ENCODE data around the gene SLCO3A1.
A peak's percentile ranks its signal among the peaks of the same experiment; 100 is the strongest.

Gene SLCO3A1

DNA sequence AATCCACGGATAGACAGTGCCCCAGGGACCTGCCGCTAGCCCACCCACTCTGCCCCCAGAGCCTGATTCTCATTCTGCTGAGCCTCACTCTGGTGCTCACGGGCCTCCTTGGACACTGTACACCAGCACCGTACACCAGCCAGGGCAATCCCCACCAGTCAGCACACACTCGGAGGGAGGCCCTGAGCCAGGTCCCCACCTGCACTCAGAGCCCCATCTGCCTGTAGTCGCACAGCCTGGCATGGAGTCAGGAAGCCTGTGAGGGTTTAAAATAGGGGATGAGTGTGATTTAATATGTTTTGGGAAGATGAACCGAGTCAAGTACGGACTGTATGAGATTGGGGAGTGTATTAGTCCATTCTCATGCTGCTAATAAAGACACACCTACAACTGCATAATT is 223.0 kb downstream of the SLCO3A1 start:
- no peak for DNase-seq

DNA sequence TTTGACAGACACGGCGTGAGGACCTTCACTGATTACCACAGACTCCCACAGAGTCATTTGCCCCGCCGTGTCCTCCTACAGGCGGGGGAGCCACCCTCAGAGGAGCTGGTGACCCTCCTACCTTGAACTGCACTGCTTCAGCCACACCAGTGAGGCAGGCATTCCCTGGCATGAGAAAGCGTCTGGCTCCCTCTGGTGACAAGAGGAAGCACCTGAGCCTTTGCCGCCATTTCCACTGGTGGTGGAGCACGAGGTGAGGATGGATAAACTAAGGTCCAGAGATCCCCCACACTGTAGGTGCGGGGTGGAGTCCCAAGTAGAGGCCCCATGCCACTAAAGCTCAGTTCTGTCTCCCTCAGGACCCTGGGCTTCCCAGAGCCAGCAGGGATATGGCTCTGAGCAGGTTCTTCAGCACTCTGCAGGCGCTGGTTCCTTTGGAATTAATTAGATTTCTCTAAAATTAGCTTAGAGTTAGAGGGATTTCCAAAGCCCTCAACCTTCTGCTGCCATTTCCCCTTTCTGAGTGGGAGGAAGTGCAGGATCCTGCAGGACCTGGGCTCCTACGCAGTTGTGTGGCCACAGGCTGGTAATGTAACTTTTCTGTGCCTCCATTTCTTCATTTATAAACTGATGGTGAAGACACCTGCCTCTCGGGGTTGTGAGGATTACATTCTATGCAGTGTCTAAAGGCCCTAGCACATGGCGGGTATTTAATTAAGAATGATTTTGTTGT is 224.0 kb downstream of the SLCO3A1 start:
- peak; percentile 61 for DNase-seq

DNA sequence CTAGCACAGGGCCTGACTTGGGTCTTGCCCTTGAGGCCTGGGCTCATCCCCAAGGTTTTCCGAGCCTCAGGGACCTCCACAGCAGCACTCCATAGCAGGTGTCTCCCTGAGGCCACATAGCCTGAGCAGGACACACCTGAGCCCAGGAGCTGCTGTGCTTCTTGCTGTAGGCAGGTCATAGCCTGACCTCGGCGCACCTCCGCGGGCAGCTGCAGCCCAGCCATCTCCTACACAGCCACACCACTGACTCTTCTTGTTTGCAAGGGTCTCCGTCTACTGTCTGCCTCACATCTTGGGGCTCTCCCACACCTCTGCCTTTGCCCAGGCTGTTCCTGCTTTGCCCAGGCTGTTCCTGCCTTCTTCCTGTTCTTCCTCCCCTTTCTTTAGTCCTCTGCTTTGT is 224.8 kb downstream of the SLCO3A1 start:
- no peak for DNase-seq

DNA sequence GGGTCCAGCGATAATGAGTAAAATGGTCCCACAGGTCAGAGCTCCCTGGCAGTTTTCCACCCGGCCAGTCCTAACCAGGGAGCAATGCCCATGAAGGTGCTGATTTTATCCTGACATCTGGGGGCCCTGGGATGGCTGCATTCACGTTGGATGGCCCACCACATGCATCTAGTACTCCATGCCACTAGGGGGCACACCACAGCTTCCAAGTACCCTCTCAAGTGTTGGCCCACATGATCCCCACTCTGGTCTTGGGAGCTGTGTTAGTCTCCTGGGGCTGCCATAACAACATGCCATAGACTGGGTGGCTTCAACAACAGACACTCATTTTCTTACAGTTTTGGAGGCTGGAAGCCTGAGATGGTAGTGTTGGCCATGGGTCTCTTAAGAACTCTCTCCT is 225.5 kb downstream of the SLCO3A1 start:
- DNase-seq: peak; percentile 9

DNA sequence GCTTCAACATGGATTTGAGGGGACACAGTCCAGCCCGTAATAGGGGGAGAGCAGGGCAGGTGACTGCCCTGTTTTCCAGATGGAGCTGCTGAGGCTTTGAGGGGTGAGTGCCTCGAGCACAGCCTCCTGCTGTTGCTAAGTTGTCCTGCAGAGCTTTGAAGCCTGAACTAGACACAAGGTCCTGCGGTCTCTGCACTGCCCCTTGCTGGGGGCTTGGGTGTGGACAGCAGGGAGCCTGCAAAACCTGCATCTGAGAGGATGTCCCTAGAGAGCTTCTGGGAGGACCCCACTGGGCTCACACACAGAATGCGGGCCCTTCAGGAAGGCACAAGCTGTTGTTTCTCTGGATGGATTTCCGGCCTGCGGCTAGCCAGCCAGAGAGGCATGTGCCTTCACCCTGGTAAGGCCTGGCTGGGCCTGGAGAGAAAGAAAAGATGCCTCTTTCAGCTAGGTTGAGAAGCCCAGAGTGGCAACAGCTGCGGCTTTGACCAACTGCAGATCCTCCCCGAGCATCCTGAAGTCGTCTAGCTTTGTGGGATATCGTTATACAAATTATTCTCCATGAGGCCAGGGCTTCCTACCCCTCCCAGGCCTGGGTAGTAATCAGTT is 226.2 kb downstream of the SLCO3A1 start:
- no peak for DNase-seq

DNA sequence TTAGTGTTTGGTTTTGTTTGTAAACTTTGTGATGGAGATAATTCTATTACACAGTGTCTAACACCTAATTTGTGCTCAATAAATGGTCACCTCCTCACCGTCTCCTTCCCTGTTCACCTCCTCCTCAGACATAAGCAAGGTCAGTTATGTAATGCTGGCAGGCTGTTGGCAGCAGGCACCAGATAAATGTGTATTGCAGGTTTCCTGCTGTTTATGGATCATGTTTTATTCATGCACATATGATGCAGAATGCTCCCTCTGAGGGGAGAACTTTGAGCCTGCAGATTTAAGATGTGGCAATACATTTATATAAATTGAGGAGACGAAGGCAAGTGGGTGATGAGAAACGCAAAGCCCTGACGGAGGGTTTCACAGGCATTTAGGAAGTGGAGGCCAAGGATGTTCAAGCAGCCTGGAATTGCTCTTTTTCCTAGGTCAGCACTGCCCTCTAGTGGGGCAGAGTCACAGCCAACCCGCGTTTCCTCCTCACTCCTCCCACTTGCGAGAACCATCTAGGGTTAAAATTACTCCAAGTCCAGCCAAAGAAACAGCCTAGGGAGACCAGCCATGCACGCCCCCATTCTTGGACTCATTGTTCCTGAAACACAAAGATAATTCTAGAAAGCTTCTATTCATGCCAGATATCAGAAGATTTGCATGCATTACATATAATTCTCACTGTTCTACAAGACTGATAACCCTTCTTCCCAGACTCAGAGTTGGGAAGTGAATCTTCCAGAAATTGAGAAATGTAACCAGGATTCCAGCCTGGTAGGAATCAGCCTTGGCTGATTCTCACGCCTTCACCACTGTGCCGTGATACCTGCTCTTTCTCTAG is 228.7 kb downstream of the SLCO3A1 start:
- peak; percentile 45 for DNase-seq

DNA sequence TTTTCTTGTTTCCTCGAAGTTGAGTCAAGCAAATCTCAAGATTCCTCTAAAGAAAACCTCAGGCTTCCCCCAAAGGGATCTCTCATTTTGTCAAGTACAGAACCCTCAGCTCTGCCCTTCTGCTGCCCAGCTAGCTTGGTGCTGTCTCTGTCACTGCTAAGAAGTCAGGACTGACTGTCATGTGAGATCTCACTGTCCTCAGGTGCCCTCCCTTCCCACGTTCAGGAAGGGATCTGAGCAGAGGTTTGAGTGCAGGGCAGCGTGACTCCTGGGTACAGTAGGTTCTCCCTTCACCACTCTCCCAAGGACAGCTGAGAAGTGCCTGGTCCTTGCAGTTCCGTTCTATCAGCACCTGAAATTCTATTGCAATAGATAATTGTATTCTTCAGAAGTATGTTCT is 229.7 kb downstream of the SLCO3A1 start:
- no peak for DNase-seq

DNA sequence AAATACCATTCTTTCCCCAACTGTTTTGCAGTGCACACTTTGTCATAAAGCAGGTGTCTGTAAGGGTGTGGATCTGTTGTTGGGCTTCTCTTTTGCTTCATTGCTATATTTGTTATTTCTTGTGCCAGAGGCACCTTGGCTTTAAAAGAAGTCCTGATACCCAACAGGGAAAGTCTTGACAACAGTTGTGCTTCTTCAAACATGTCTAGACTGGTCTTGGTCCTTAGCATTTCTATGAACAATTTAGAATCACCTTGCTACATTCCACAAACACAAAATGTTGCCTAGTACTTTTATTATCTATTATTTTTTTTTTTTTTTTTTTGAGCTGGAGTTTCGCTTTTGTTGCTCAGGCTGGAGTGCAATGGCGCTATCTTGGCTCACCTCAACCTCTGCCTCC is 233.7 kb downstream of the SLCO3A1 start:
- DNase-seq: no peak

DNA sequence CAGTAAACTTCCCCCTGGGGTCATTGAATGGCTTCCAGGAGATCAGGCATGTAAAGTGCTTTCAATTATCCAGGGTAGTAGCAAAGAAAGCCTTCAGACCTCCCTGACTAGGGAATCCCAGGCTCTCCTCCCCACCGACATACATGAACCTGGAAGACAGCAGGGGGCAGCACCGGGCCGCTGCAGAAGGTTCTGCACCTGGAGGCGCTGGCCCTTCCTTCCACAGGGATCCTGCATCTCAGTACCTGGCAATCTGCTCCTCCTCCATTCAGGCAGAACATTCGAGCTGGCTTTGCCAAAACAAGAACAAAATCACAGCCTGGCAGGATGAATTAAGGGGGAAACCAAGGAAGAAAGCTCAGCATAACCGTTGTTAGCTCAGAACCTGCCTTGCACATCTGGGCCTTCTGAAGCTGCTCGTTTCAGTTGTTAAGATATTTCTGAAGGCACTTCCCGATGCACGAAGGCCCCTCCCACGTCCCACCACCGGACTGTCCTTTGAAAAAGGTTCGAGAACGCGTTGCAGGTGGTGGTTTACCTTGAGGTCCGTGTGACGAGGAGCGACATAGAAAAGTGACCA is 237.7 kb downstream of the SLCO3A1 start:
- no peak for DNase-seq

DNA sequence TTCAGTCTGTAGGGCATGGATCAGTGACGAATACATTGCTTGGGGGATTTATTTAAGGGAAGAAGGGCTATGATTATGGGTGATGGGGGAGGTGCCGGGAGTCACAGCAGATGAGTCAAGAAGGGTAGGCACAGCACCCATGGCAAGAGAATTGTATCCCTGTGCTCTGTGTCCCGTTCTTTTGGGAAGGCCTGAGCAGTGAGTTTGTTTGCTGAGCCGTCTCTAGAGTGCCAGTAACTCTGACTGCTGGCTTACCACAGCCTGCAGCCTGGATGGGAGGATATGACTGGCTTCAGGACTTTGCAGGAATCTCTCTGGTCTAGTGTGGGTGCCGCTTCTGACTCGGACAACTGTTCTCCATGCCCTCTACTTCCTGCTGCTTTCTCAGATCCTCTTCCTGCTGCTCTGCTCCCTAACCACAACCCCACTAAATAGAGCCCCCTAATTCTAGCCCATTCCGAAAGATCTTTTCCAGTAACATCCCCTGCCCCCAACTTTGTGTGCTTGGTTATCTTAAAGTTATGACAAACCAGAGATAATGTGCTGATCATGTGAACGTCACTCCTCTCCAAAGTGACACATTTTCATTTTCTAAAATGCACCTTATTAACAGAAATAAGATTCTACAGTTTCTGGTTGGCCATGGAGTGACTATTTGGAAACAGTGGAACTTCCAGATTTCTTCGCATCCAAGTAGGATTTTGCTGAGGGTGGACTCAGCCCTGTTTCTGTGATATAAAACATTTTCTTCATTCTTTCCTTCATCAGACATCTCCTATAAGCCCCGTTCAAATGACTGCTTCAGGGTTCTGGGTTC is 239.0 kb downstream of the SLCO3A1 start:
- no peak for DNase-seq

DNA sequence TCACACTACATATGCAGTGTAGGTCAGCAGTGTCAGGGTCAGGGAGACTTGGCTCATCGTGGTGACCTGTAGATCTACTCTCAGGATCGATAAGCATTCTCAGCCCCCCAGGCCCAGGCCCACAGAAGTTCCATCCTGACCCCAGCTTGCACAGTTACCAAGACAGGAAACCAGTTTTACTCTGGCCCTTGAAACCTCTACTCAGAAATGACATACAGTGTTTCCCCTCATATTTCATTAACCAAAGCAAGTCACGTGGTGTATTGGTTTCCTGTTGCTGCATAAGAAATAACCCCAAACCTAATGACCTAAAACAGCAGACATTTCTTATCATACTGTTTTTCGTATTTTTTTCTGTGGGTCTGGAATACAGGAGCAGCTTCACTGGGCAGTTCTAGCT is 242.2 kb downstream of the SLCO3A1 start:
- DNase-seq: no peak

DNA sequence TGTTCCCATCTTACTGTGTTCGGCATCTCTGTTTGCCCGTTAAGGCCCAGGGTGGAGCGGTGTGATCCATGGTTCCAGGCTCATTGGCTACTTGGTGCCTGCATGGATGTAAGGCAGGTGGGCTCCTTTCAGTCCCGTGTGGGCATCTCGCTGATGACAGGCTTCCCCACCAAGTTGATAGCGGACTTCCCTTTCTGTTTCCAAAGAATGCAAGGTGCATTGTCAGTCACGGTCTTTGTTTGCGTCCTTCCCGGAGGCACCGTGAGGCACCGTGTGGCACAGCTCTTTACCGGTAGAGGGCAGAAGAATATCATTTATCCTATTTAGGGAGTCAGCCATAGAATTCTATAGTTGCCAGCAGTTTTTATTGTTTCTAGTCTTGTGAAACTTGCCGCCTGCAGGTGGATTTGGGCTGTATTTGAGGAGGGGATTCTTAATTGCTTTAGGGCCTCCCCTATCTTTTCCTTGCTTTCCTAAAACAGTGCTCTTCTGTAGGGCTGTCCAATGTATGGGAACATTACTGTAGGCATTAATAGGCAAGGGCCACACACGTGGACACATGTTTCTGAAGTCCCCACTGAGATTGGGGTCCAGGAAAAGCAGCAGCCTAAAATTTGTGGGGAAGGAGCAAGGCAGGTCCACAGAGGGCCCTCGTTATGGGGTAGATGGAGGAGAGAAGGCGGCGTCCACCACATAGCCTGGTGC is 244.1 kb downstream of the SLCO3A1 start:
- DNase-seq: peak; percentile 23

DNA sequence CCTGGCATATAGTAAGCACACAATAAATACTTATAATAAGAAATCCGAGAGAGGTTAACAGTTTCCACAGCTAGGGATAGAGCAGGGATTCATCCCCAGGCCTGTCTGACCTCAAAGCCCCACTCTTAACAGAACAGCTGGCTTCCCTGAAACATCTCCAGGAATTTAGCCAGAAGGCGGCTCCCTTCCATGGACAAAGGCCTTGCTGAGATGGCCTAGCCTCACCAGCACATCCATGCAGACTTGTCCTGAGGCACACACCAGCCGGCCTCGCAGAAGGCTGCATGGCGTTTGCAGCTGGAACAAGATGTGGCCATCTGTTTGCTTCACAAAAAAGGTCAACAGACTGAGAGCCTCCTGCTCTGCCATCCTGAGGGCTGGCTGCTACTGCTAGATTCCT is 245.4 kb downstream of the SLCO3A1 start:
- DNase-seq: no peak

DNA sequence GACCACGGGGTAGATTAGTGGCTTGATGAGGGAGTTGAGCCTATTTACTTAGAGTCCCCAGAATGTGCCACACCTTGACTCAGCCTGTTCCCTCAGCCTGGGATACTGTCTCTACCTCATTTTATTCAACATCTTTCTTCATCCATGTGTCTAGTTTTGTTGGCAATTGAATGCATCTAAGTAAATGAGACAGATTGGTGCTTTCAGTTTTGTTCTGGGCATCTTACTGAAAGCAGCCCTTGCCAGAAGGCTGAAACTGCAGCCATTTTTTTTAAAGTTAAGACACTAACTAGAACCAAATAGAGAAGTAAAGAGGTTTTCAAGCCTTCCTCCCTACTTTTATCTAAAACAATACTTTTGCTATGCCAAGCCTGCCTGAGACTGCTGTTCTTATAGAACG is 246.8 kb downstream of the SLCO3A1 start:
- DNase-seq: no peak

DNA sequence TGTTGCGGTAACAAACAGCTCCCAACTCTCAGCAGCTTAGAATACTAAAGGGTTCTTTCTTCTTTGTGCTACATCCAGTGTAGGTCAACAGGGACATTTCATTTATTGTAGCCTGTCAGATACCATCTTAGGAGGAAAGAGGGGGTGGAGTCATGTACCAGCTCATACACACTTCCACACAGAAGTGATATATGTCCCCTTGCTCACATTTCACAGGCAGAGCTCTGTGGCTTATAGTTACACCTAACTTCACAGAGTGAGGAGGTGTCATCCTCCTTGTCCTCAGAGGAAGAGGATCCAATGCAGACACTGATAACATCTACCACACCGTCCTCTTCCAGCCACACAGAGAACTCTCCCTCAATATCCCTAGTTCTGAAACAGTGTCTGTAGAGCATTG is 247.2 kb downstream of the SLCO3A1 start:
- DNase-seq: no peak

DNA sequence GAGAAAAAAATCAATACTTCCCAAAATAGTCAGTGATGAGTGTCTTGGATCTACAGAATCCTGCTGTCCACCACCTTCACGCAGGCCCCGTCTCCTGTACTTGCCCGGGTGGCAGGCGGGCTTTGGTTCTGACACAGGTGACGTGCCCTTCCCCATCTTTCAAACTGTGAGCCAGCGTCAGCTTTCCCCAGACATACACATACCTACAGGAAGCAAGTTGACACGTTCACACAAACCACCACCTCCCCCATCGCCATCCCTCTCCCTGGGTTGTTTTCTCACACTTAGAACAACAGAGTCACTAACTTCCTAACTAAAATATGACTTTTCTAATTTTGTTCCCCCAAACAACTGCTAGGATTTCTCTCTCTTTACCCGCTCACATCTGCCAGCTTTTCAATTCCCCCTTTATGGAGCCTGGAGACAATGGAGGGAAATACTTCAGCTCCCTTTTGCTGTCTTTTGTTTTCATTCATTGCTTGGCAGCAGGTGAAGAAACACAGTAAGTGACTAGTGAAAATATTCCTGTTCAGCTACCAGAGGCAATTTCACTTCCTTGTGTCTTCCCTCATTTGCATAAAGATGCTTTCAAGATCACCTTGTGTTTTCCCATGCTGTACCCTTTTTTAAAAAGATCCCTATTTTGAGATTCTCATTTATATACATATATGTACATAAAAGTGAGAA is 248.3 kb downstream of the SLCO3A1 start:
- no peak for DNase-seq

DNA sequence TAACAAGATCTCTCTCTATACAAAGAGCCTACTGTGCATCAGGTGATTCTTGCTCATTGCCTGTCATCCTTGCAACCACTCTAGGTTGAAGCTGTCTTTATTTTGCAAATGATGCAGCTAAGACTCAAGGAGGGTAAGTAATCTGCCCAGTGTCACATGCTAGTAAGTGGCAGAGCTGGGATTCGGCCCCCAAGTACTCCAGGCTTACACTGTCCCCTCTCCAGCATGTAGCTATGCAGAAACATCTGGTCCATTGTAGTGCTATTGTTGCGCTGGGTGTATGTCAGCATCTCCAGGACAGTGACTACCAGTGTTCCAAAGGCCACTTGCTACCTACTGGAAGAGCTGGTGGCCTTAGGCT is 248.9 kb downstream of the SLCO3A1 start:
- no peak for DNase-seq

DNA sequence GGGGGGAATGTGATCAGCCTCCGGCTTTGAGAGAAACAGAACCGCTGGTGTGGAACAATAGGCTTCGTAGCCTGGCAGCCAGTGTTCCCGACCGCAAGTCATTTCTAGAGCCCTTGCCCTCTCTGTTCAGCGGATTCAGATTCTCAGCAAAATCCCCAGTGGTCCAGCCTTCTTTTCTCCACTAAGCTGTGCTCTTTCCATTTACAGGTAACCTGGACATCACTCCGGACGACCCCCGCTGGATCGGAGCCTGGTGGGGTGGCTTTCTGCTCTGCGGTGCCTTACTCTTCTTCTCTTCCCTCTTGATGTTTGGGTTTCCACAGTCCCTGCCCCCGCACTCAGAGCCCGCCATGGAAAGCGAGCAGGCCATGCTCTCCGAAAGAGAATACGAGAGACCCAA is 250.6 kb downstream of the SLCO3A1 start:
- DNase-seq: no peak

DNA sequence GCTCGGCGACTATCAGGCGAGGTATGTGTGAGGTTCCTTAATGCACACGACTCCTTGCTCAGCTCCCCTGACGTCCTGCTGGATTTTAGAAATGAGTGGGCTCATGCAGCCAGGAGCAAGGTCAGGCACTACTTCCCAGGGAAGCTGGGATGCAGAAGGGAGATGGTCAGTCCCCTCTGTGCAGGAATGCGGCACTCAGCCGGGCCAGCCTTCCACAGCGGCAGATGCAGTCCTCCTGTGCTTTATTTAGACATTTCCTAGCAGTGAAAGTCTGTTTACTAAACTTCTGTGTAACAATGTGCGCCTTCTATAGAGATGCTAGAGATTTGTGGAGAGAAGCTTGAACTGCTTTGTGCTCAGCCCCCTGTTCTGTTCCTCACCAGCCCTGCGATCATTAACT is 252.1 kb downstream of the SLCO3A1 start:
- no peak for DNase-seq

DNA sequence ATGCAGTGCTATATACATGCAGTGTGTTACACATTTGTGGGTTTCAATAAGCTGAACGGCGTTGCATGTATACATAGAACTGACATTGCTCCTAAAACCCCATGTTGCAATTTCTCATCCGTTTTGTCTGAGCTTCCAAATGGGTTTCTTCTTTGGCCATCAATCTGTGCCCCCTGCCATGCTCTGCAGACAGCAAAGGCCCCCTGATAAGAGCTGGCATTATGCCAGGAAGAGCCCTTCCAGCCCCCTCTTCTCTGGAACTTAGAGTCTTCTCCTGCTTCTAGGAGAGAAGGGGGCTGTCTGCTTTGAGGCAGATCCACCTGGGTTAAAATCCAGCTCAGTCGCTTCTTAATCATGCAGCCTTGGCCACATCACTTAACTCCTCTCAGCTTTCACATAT is 254.0 kb downstream of the SLCO3A1 start:
- DNase-seq: no peak

DNA sequence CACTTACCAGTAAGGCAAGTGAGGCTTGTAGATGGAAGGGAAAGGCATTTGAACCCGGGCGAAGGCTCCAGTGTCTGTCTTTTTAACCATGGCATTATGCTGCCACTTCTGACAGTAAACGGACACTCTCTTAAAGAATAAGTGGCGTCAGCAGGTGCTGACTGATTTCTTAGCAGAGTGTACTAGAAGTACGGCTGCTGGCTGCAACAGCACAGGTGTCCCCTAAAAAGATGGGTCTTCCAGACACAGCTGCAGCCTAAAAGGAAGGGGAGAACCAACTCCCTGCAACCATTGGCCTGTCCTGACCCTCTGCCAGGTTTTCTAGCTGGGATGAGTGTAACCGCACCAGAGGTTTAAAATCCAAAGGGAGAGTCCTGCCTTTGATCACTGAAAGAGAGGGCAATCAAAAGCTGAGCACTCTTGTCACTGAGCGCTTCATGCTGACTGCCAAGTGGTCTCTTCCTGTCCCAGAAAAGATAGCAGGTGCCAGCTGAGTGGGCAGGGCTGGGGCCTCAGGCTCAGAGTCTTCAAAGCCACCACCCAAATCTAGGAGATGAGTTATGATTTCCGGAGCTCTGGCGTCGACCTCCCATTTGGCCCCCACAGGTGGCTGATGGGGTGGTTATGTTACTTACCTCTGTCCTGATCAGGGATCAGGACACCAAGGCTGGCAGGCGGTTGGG is 255.8 kb downstream of the SLCO3A1 start:
- peak; percentile 42 for DNase-seq

All from NCI-H1436 (cell line).